Activated CD8-positive, alpha-beta memory T cell treated with anti-CD3 and anti-CD28 coated beads, Interleukin-2, amount 50 U/mL, for 24 hours (primary cell): Measurements from ENCODE around the gene VPS35L.

Experiments used
- DNase-seq: peaks from one replicate; pipeline ENCODE4 v3.0.0-alpha.2; 2020; ENCODE audit errors: extremely low read depth

Gene VPS35L

DNA sequence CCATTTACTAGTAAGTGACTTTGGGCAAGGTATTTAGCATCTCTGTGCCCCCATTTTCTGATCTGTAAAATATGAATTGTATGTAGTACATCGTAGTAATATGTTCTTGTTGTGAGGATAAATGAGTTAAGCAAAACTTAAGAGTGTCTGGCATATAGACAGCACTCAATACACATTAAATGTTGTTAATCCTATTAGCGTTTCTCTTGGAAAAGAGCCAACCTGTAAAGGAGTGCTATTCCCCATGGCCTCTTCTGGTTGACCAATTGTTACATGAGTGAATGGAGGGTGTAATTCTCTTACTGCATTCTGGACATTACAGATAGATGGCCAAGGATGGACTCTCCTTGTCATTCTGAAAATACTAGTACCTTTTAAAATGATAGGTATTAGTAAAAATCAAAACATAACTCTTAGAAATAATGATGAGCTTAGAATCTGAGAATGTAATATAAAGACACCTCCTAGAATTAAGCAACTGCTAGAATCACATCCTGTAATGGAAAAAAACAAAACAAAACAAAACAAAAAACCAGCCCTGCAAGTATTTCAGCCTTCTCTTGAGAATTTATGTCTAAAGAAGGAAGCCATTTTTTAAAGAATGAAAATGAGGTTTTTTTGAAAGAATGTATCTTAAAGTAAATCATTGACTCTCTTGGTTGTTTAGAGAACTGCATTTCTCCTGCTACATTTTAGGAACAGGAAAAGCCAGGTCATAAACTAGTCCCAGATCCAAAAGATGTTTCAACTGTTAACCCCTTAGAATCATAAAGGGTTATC is 193.1 kb downstream of the VPS35L start:
- no peak for DNase-seq

- DNase-seq: no peak
Observed at GRCh38 chr16:19749571-19750080, 194.1 kb downstream of the VPS35L start.
